ENCODE results near the gene FOXA1.
"Not testable (repeated sequence)": the region's sequence is repeated elsewhere in the genome, so short reads cannot be mapped to it uniquely, and the experiment has no call there.

Gene FOXA1

GRCh38 chr14:37569729-37570128 lies 25.3 kb downstream of the FOXA1 start:
- no peak overlapping the region for H3K4me3 ChIP-seq
- TF ChIP-seq CTCF (IDR thresholded peaks at IDR 0.05), result no peak
- no peak for DNase-seq (ENCODE audit: low spot score)
- H3K27ac ChIP-seq, result no peak overlapping the region

- H3K27ac ChIP-seq, result no peak overlapping the region
- no peak for DNase-seq (ENCODE audit: low spot score)
- TF ChIP-seq CTCF (IDR thresholded peaks at IDR 0.05), result no peak
- H3K4me3 ChIP-seq, result no peak overlapping the region
Measured at GRCh38 chr14:37566811-37567371, 28.2 kb downstream of the FOXA1 start.

- no peak for DNase-seq (ENCODE audit: low spot score)
- no peak overlapping the region for H3K27ac ChIP-seq
- H3K4me3 ChIP-seq, result no peak overlapping the region
- TF ChIP-seq CTCF (IDR thresholded peaks at IDR 0.05), result no peak
Measured at GRCh38 chr14:37565550-37565949, 29.5 kb downstream of the FOXA1 start.

- DNase-seq (ENCODE audit: low spot score), result no peak
Measured at GRCh38 chr14:37563189-37563588, 31.9 kb downstream of the FOXA1 start.

GRCh38 chr14:37559386-37559785 lies 35.7 kb downstream of the FOXA1 start:
- TF ChIP-seq CTCF (IDR thresholded peaks at IDR 0.05), result no peak
- no peak for DNase-seq (ENCODE audit: low spot score)
- H3K4me3 ChIP-seq, result no peak overlapping the region
- no peak overlapping the region for H3K27ac ChIP-seq

More at GRCh38 chr14:37563189-37563588, 31.9 kb downstream of the FOXA1 start:
- TF ChIP-seq CTCF (IDR thresholded peaks at IDR 0.05), result no peak
- Histone ChIP-seq H3K4me3 (no peak overlapping the region), H3K27ac (no peak overlapping the region)

- Histone ChIP-seq H3K4me3 (no peak overlapping the region), H3K27ac (no peak overlapping the region)
- TF ChIP-seq CTCF (IDR thresholded peaks at IDR 0.05), result no peak
- no peak for DNase-seq (ENCODE audit: low spot score)
Measured at GRCh38 chr14:37558740-37559139, 36.3 kb downstream of the FOXA1 start.

GRCh38 chr14:37555596-37555995 lies 39.5 kb downstream of the FOXA1 start:
- DNase-seq (ENCODE audit: low spot score); H3K27ac ChIP-seq; H3K4me3 ChIP-seq: not testable (repeated sequence)
